HepG2 (cell line): ENCODE measurements around the gene FAAP100. TPM values are rescaled to one million over a fixed set of nuclear protein-coding genes. Genes with fewer than 3 reads are reported as not detected.

ENCODE experiments used
- CHCHD3 ChIP-seq: sonication (generic); formaldehyde crosslinking; IDR thresholded peaks from 2 replicates; pipeline ENCODE4 v1.8.0; 2022; ENCODE audit warnings: mild to moderate bottlenecking, missing genetic modification reagents, moderate library complexity
- DPF2 ChIP-seq: sonication (generic); formaldehyde crosslinking; IDR thresholded peaks from 2 replicates; pipeline ENCODE4 v1.4.0; 2020; ENCODE audit warnings: mild to moderate bottlenecking, low read depth, missing genetic modification reagents, borderline replicate concordance
- ETV6 ChIP-seq: sonication (generic); formaldehyde crosslinking; conservative IDR thresholded peaks from 2 replicates; pipeline ENCODE4 v1.4.0; 2020; ENCODE audit warnings: missing genetic modification reagents
- NAIF1 ChIP-seq: sonication (generic); formaldehyde crosslinking; IDR thresholded peaks from 2 replicates; pipeline ENCODE4 v1.5.0; 2020; ENCODE audit warnings: mild to moderate bottlenecking, missing genetic modification reagents, borderline replicate concordance
- POLR2A ChIP-seq, 2 experiments: IDR thresholded peaks; 2 replicates each; pipeline ENCODE4 v1.6.1; 2011; ENCODE audit warnings: low read depth in 2 of 2, low read length in 2 of 2, mild to moderate bottlenecking in 1 of 2, moderate library complexity in 1 of 2; ENCODE audit not compliant: insufficient read depth in 1 of 2
- SOX13 ChIP-seq, 3 experiments: fragments of 450-650 bp in 1 of 3; sonication (generic) in 1 of 3; formaldehyde crosslinking in 1 of 3; IDR thresholded peaks in 2 of 3; conservative IDR thresholded peaks in 1 of 3; 2 replicates each; pipeline versions ENCODE4 v1.5.0 to v1.6.1; 2016 to 2020; ENCODE audit warnings: antibody characterized with exemption in 1 of 3, mild to moderate bottlenecking in 1 of 3, missing compliant biosample characterization in 1 of 3, missing genetic modification reagents in 1 of 3, moderate library complexity in 1 of 3
- SOX5 ChIP-seq: IDR thresholded peaks from 2 replicates; pipeline ENCODE4 v1.6.1; 2016; ENCODE audit warnings: borderline replicate concordance
- TARDBP ChIP-seq: sonication (generic); formaldehyde crosslinking; IDR thresholded peaks from 2 replicates; pipeline ENCODE4 v1.8.0; 2022; ENCODE audit warnings: mild to moderate bottlenecking, missing genetic modification reagents
- TBL1XR1 ChIP-seq: fragments of 150-350 bp; IDR thresholded peaks from 2 replicates; pipeline ENCODE4 v1.6.1; 2014; ENCODE audit warnings: borderline replicate concordance, low read length; ENCODE audit not compliant: partially characterized antibody
- ZBTB1 ChIP-seq: sonication (generic); formaldehyde crosslinking; IDR thresholded peaks from 2 replicates; pipeline ENCODE4 v1.4.0; 2020; ENCODE audit warnings: missing genetic modification reagents, borderline replicate concordance
- ZNF143 ChIP-seq: sonication (generic); formaldehyde crosslinking; IDR thresholded peaks from 2 replicates; pipeline ENCODE4 v1.4.0; 2020; ENCODE audit warnings: missing genetic modification reagents
- ZNF205 ChIP-seq: IDR thresholded peaks from 2 replicates; pipeline ENCODE4 v1.6.1; 2018; ENCODE audit warnings: missing biosample characterization, missing genetic modification reagents
- ZNF225 ChIP-seq: sonication (generic); formaldehyde crosslinking; IDR thresholded peaks from 2 replicates; pipeline ENCODE4 v1.4.0; 2020; ENCODE audit warnings: mild to moderate bottlenecking, missing genetic modification reagents
- ZNF460 ChIP-seq: sonication (generic); formaldehyde crosslinking; IDR thresholded peaks from 2 replicates; pipeline ENCODE4 v1.5.1; 2020; ENCODE audit warnings: missing genetic modification reagents, mild to moderate bottlenecking, borderline replicate concordance
- ZNF7 ChIP-seq: IDR thresholded peaks from 2 replicates; pipeline ENCODE4 v1.6.1; 2016; ENCODE audit warnings: missing biosample characterization, missing genetic modification reagents
- ZNF780A ChIP-seq: sonication (generic); formaldehyde crosslinking; IDR thresholded peaks from 2 replicates; pipeline ENCODE4 v1.8.0; 2022; ENCODE audit warnings: mild to moderate bottlenecking, missing genetic modification reagents, moderate library complexity
- ZSCAN22 ChIP-seq: sonication (generic); formaldehyde crosslinking; IDR thresholded peaks from 2 replicates; pipeline ENCODE4 v1.4.0; 2020; ENCODE audit warnings: mild to moderate bottlenecking, missing genetic modification reagents
- polyA plus RNA-seq, 8 experiments: library from polyadenylated mRNA; depleted of rRNA in 3 of 8; stranded (reverse) in 7 of 8; unstranded in 1 of 8; fragments of >200 nt; fragmentation: Illumina TruSeq in 4 of 8; extraction: Trizol in 4 of 8; gene quantifications; 2 replicates each; pipeline versions ENCODE4 v1.2.1 to v1.2.3, GENCODE V29; 2011 to 2016; ENCODE audit warnings: low read depth in 4 of 8, missing spikeins in 1 of 8, mixed read lengths in 1 of 8; ENCODE audit not compliant: insufficient read depth in 1 of 8
- total RNA-seq, 5 experiments: library from RNA; depleted of rRNA; stranded (reverse); fragments of >200 nt; fragmentation: Illumina TruSeq; extraction: Trizol; gene quantifications; 2 replicates each; pipeline ENCODE4 v1.2.3, GENCODE V29; 2016; ENCODE audit warnings: low read depth in 1 of 5
- TF ChIP-seq, protein P1 (sequence below): sonication (generic); formaldehyde crosslinking; IDR thresholded peaks from 2 replicates; pipeline ENCODE4 v1.4.0; 2020; ENCODE audit warnings: missing genetic modification reagents, borderline replicate concordance
- TF ChIP-seq, protein P2 (sequence below): sonication (generic); formaldehyde crosslinking; IDR thresholded peaks from 2 replicates; pipeline ENCODE4 v1.5.0; 2020; ENCODE audit warnings: mild to moderate bottlenecking, missing genetic modification reagents
- TF ChIP-seq, protein P3 (sequence below): sonication (generic); formaldehyde crosslinking; IDR thresholded peaks from 2 replicates; pipeline ENCODE4 v1.5.0; 2020; ENCODE audit warnings: missing genetic modification reagents, mild to moderate bottlenecking, borderline replicate concordance
- TF ChIP-seq, protein P4 (sequence below): sonication (generic); formaldehyde crosslinking; IDR thresholded peaks from 2 replicates; pipeline ENCODE4 v1.5.1; 2020; ENCODE audit warnings: missing genetic modification reagents, mild to moderate bottlenecking, borderline replicate concordance
- TF ChIP-seq, protein P5 (sequence below): sonication (generic); formaldehyde crosslinking; IDR thresholded peaks from 2 replicates; pipeline ENCODE4 v1.4.0; 2020; ENCODE audit warnings: mild to moderate bottlenecking, missing genetic modification reagents

Gene FAAP100
- total and polyA plus RNA-seq, 2 of the 13 experiments (the other 11 are each of a cell fraction or from before 2014, with no cell fraction given), result 7.6 to 20.8 TPM

DNA sequence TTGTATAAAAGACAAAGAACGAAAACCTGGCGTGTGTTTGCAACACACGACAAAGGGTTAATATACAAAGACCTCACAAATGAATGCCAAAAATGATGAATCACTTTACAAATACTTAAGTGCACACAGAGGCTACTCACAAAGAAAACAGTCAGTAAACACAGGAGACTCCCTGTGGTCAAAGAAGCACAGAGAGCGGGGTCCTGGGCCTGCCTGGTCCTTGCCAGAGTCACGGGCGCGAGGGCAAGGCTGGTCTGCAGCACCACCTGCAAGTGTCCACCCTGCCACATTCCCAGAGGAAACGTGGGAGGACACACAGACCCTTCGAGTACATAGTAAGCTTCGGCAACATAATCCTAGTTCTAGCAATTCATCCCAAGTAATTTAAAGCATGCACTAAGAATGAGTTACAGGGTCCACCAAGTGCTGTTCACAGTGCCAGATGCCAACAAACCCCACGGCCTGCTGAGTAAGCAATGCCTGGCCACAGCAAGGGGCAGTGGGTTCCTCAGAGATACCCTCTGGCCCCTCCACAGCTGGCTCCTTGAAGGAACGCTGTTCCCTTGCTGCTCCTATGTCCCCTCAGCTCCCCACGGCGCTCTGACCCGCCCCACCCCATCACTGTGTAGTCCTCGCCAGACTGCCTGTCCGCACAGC lies 24.6 kb upstream of the FAAP100 start (continued):
- TF ChIP-seq, protein P1, sequence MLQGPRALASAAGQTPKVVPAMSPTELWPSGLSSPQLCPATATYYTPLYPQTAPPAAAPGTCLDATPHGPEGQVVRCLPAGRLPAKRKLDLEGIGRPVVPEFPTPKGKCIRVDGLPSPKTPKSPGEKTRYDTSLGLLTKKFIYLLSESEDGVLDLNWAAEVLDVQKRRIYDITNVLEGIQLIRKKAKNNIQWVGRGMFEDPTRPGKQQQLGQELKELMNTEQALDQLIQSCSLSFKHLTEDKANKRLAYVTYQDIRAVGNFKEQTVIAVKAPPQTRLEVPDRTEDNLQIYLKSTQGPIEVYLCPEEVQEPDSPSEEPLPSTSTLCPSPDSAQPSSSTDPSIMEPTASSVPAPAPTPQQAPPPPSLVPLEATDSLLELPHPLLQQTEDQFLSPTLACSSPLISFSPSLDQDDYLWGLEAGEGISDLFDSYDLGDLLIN (CRISPR knock-in tag), result no peak
- TF ChIP-seq POLR2A (IDR thresholded peaks at IDR 0.05; ENCODE audit: insufficient read depth in 1 of 2, low read depth in 2 of 2, low read length in 2 of 2) (peak in 1 of 2 experiments; percentile 30; a peak in 1 of 4 replicates), ETV6 (CRISPR knock-in tag) (no peak), CHCHD3 (CRISPR knock-in tag) (no peak), ZNF7 (CRISPR knock-in tag) (peak; percentile 31; the same call in 1 of the 2 replicates), ZNF225 (no peak), SOX13 (IDR thresholded peaks at IDR 0.05) (0 out of 2 replicates have a peak, but pooled peaks have one; percentile 17), SOX13 (CRISPR knock-in tag; conservative IDR thresholded peaks at IDR 0.05 in 1 of 2, IDR thresholded peaks at IDR 0.05 in 1 of 2) (peak in 1 of 2 experiments; percentile 81; a peak in 2 of 4 replicates), TARDBP (no peak), ZSCAN22 (CRISPR knock-in tag) (no peak), ZNF143 (CRISPR knock-in tag) (no peak), ZNF780A (no peak), ZBTB1 (CRISPR knock-in tag) (no peak), ZNF205 (CRISPR knock-in tag) (0 out of 2 replicates have a peak, but pooled peaks have one; percentile 13), DPF2 (CRISPR knock-in tag) (no peak), TBL1XR1 (no peak), NAIF1 (CRISPR knock-in tag) (no peak), ZNF460 (no peak), SOX5 (CRISPR knock-in tag) (peak; percentile 69; the same call in 1 of the 2 replicates)
- TF ChIP-seq, protein P2, sequence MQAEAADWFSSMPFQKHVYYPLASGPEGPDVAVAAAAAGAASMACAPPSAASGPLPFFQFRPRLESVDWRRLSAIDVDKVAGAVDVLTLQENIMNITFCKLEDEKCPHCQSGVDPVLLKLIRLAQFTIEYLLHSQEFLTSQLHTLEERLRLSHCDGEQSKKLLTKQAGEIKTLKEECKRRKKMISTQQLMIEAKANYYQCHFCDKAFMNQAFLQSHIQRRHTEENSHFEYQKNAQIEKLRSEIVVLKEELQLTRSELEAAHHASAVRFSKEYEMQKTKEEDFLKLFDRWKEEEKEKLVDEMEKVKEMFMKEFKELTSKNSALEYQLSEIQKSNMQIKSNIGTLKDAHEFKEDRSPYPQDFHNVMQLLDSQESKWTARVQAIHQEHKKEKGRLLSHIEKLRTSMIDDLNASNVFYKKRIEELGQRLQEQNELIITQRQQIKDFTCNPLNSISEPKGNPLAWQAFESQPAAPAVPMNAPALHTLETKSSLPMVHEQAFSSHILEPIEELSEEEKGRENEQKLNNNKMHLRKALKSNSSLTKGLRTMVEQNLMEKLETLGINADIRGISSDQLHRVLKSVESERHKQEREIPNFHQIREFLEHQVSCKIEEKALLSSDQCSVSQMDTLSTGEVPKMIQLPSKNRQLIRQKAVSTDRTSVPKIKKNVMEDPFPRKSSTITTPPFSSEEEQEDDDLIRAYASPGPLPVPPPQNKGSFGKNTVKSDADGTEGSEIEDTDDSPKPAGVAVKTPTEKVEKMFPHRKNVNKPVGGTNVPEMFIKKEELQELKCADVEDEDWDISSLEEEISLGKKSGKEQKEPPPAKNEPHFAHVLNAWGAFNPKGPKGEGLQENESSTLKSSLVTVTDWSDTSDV, result no peak
- TF ChIP-seq, protein P3, sequence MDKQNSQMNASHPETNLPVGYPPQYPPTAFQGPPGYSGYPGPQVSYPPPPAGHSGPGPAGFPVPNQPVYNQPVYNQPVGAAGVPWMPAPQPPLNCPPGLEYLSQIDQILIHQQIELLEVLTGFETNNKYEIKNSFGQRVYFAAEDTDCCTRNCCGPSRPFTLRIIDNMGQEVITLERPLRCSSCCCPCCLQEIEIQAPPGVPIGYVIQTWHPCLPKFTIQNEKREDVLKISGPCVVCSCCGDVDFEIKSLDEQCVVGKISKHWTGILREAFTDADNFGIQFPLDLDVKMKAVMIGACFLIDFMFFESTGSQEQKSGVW, result no peak
- TF ChIP-seq, protein P4, sequence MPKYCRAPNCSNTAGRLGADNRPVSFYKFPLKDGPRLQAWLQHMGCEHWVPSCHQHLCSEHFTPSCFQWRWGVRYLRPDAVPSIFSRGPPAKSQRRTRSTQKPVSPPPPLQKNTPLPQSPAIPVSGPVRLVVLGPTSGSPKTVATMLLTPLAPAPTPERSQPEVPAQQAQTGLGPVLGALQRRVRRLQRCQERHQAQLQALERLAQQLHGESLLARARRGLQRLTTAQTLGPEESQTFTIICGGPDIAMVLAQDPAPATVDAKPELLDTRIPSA (CRISPR knock-in tag), result no peak
- TF ChIP-seq, protein P5, sequence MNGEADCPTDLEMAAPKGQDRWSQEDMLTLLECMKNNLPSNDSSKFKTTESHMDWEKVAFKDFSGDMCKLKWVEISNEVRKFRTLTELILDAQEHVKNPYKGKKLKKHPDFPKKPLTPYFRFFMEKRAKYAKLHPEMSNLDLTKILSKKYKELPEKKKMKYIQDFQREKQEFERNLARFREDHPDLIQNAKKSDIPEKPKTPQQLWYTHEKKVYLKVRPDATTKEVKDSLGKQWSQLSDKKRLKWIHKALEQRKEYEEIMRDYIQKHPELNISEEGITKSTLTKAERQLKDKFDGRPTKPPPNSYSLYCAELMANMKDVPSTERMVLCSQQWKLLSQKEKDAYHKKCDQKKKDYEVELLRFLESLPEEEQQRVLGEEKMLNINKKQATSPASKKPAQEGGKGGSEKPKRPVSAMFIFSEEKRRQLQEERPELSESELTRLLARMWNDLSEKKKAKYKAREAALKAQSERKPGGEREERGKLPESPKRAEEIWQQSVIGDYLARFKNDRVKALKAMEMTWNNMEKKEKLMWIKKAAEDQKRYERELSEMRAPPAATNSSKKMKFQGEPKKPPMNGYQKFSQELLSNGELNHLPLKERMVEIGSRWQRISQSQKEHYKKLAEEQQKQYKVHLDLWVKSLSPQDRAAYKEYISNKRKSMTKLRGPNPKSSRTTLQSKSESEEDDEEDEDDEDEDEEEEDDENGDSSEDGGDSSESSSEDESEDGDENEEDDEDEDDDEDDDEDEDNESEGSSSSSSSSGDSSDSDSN (CRISPR knock-in tag), result no peak; the same call in 1 of the 2 replicates
